NCI-H1417 (cell line): ENCODE data around the gene TANGO2.

Experiments used
- DNase-seq, 3 experiments: peaks; one replicate each; lab custom pipeline; 2025; lab: John Stamatoyannopoulos, UW

TANGO2 gene

DNA sequence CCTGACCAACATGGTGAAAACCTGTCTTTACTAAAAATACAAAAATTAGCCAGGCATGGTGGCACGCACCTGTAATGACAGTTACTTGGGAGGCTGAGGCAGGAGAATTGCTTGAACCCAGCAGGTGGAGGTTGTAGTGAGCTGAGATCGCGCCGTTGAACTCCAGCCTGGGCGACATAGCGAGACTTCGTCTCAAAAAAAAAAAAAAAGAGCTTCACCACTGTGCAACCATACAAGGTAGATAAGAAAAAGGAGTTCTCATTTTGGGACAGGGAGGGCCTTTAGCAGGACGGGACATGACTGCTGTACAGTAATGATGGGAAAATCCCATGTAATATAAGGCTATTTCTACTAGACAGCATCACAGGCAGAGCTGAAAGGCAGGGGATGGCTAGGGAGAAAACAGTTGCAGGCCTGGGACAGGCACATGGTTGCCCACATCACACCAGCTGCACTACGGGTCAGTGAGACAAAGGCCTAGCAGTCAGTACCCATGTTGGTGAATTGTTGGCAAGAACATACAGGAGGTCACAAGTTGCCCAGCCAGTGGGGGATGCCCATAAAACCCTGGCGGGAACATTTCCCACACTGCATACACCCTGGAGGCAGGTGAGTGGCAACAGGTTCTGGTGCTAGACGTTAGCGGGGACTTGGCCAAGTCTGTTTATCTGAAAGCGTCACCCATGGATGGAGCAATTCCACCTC lies 5.4 kb downstream of the TANGO2 start:
- no peak for DNase-seq

DNA sequence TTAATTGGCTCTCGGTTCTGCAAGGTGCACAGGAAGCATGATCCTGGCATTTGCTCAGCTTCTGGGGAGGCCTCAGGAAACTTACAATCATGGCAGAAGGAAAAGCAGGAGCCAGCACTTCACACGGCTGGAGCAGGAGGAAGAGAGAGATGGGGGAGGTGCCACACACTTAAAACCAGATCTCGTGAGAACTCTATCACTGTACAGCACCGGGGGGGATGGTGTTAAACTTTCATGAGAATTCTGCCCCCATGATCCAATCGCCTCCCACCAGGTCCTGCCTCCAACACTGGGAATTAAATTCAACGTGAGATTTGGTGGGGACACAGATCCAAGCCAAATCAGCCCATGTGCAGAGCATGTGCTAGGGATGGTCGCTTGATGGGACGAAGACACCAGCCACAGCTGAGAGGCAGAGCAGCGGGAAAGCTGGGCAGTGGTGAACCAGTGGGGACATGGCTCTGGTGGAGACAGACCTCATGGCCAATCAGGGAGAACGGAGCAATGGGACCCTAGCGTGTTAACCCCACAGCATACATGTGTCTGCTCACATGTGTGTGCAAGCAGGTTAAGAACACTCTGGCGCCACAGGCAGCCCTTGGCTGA lies 6.2 kb downstream of the TANGO2 start:
- no peak for DNase-seq

DNA sequence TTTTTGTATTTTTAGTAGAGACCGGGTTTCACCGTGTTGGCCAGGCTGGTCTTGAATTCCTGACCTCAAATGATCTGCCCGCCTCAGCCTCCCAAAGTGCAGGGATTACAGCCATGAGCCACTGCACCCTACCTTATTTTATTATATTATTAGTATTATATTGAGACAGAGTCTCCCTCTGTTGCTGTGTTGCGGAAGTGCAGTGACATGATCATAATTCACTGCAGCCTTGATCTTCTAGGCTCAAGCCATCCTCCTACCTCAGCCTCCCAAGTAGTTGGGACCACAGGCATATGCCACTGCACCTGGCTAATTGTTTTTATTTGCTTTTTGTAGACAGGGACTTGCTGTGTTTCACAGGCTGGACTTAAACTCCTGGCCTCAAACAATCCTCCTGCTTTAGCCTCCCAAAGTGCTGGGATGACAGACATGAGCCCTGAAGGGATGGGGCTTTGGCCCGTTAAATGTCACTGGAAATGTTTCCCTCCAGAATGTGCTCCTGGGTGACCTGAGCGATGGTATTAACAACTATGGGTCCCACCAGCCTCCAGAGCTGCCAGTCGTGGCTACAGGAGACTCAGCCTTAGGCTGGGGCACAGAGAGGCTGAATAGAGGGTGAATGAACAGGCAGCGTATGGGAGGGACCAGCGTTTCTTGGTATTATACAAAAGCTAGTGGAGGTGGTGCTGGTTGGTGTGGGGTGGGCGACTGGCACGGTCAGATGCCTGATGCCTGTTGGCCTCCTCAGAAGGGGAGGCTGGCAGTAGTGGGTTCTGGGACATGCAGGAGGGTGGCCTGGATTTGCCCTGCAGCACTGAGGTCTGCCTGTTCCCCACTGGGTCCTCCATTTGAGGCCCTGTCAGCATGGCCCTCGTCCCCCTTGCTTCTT lies 7.3 kb downstream of the TANGO2 start:
- peak in 1 of 3 experiments; percentile 25 for DNase-seq

DNA sequence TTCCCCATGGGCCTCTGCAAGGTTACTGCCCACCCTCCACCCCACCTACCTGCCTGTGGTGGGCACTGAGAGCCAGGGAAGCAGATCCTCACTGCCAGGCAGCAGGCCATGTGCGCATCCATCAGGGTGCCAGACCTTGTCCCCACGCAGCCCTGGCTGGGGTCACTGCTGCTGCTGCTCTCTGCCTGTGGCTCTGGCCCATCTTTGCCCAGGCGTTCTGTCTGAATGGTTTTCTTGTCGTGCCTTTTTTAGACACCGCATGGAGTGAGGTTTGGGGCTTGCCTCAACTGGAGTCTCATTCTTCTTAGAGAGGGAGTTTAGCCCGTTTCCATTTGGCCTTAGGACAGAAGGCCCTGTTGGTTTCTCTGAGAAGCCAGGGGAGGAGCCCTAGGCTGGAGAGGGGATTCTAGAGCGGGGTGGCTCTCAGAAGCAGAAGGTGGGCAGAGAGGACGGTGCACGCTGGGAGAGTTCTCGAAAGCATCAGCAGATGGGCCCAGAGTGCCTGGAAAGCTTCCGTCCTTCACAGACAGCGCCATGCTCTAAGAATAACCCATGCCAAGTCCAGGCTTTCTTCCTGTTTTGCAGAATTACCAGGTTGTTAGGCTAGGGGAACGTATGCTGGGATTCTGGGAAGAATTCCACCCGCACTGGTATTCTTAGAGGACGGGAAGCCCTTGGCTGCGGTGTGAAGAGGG lies 8.1 kb downstream of the TANGO2 start:
- DNase-seq: no peak

DNA sequence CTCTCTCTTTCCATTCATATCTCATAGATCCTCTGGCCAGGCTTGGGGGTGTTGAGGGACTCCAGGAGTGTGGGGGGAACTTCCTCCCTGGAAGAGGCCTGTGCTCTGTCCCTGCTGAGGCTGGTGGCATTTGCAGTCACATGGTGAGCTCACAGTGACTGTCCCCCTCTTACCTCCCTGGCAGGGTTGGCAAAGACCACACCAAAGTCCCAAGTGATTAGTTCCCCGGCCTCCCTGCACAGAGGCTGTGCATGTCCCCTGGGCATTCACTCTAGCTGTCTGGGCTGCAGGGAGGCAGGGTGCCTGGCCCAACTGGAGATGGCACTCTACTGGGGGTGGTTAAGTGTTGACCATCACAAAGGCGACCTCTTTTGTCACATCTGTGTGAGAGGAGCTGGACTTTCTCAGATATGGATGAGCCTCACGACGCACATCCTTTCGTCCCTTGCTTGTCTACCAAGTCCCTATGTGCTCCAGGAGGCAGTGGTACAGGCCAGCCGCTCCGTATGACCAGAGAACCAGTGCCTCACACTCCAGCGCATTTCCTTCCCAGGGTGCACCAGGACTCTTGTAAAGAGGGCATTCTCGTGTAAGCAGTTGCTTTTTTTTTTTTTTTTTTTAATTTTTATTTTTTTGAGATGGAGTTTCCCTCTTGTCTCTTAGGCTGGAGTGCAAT lies 8.8 kb downstream of the TANGO2 start:
- no peak for DNase-seq

DNA sequence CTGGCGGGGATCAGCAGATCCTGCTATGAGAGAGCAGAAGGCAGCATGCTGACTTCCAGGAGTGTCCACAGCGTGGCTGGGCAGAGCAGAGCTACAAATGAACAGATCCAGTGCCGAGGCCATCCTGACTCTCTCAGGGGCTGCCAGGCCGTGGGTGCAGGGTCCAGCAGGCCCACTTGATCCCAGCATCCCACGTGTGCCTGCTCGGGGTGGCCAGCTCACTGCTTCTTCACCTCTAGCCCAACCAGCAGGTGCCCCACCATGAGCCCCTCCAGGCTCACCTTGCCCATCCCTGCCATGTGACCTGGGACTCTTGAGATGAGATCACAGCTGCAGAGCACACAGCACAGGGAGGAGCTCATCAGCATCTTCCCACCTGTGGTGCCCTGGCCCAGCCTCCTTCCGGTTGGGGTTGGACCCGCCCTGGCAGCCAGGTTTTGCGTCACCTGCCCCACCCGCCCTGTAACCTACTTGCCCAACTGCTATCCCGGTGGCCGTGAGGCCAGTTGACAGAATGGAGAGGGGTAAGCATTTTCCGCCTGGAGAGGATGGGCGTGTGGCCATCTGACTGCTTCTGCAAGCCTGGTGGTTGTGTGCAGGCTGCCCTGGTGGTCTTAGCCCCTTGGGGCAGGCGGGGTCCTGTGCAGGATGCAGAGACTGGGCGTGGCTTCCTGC lies 11.0 kb downstream of the TANGO2 start:
- peak in 1 of 3 experiments; percentile 6 for DNase-seq

DNA sequence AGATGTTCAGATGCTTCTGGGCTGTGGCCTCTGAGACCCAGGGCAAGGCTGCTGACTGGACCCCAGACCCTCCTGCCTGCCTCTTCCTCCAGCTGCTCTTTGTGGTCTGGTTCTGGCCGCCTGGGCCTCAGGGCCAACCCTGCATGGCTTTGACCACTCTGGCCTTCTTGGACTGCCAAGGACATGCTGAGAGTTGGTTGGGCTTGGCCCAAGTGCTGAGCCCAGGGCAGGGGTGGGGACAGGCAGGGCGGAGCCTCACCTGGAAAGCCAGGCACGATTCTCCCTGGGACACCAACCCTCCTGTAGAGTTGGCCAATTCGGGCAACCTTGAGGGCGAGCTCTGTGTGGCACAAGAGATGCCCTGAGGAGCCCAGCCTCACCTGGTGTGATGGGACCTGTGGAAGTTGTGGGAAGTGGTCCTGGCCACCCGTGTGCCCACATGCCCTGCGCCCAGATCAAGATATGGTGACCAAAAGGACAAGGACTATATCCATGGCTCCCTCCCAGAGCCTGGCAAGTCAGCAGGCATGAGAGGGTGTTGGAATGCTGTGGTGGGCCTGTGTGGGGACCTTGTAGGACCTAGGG lies 11.6 kb downstream of the TANGO2 start:
- DNase-seq: no peak

DNA sequence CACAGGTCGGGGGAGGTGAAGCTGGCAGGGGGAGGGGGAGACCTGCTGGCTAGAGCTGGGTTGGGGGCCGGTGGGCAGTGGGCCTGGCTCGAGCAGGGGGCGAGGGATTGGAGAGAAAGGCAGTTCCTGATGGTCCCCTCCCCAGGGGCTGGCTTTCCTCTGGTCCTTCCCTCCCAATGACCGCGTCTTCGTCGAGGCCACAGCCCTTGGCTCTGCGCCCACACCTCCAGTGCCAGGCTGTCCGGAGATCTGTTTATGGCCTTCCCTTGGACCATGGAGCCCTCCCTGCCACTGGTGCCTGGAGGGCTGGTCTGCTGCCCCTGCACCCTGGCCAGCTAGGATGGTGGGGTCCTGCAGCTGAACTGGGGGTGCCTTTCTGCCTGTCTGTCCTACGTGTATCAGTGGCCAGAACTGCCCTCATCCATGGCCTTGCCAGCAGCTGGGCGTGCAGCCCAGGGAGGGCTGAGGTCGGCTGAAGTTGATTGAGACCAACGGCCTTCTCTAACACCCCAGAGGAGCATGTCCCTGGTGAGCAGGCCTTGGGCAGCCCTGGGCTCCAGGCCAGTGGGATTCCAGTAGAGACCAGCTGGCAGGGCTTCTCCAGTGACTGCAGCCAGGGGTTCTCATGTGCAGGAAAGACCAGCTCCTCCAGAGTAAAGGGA lies 12.3 kb downstream of the TANGO2 start:
- no peak for DNase-seq

DNA sequence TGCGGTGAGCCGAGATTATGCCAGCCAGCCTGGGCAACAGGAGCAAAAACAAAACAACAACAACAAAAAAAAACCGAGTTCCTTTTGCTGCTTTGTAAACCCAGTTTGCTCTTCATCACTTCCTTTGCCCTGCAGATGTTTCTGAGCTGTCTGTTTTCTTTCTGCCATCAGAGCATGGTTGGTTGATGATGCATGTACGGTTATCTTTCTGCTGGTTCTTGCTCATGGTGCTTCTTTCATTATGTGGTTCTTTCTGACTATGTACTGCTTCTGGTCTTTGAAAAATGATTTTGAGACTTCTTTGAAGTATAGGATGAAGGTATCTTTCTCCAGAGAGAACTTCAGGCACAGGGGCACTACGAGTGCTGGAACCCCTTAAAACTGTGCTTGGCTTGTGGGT lies 13.2 kb downstream of the TANGO2 start:
- DNase-seq: no peak

DNA sequence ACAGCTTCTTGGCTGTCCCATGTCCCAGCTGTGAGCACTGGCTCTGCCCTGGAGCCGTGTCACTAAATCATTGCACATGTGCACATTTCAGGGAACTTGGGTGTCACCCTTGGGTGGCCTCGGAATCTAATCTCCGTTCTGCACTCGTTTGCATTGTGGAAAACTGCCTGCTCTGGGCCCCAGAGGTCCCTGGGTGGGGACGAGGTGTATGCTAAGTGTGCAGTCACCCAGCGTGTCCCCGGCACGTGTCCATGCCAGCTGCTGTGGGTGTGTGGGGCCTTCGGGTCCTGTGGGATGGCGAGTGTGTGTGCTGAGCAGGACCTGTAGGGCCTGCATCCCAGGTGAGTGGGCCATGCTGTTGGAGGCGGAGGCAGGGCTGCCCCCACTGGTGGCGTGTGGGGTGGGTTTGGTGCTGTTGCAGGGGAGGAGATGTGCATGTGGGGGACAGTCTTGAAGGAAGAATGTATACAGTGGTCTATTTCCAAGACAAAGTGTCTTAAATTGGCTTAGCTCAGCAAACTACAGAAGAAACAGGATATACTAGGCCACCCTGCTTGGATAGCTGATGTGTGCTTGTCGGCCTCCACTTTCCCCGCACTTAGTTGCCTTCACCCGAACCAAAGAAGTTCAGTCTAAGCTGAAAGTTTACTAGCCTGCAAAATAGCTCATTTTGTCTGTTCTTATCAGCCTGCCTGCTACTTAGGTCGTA lies 14.6 kb downstream of the TANGO2 start:
- no peak for DNase-seq

DNA sequence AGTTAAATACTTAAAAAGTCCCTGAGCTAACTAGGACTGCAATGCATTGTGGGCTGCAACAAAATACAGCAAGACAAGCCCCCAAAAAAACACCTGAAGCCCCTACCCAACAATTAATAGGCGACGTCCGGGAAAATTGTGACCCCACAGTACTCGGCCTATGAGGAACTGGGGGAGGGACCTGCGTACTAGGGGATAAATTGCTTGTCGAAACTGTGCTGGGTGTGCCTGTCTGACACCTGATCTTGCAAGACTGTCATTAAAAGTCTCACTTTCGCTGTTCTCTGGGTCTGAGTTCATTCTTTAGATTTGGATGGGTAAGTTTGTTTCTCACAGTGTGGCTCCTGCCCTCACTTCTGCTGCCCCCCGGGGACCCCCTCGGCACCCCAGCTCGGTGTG lies 15.2 kb downstream of the TANGO2 start:
- no peak for DNase-seq

DNA sequence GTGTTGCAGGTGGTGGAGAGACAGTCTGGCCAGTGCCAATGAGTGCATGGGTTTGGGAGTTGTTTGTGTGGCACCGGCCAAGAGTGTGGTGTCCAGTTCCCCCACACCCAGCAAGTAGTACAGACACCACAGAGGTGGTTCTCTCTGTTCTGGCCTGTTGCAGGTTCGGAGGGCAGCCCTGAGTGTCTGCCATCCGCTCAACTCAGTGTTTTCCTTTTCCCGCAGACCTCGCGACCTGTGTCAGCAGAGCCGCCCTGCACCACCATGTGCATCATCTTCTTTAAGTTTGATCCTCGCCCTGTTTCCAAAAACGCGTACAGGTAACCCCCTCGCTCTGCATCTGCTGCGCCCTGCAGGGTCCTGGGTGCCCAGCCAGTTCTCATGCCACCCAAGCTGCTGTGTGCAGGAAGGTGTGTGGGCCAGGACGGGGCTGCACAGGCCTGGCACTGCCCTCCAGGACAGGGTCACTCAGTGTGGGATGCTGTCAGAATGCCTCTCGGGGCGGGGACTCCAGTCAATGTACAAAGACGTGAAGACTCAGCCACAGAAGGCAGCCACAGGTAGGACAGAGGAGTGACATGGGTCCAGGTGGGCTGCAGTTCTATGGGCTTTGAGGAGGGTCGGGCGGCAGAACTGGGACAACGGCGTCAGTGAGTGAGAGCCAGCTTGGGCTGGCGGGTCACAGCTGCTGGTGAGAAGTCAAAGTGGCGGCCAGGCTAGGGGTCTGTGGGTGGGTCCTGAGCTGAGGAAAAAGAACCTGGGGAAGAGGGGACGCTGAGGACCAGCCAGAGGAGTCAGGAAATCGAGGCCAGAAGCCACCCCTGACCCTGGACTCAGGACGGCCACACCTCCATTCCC lies 15.9 kb downstream of the TANGO2 start:
- no peak for DNase-seq

DNA sequence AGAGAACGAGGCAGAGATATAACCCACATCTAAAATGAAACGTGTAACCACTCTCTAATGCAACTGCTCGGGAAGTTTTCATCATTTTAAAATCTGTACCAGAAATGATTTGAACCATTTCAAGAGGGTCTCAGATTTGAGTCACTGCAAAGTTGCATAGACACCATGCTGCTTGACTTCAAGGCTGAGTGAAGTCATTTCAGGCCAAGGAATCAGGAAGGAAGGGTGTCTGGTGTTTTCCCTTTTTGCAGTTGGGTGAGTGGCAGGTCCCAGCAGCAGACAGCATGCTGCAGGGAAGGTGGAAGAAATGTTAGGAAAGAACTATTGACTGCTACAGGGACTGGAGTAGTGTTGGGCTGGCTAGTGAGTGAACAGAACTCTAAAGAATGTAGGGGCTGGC lies 16.5 kb downstream of the TANGO2 start:
- no peak for DNase-seq

DNA sequence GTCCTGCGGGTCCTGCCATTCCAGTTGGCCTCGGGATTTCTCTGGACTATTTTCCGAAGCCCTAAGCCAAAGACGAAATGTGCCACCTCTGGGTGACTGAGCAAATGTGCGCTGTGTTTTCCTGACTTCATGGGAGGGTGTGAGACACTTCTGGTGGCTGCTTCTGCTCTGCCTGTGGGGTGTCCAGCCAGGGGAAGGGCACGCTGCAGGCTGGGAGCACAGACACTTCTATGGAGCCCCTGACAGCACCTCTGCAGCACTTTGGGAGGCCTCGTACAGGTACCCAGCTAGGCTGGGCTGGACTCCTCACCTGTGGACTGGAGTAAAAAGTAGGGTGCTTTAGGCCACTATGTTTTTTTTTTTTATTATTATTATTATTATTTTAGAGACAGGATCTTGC lies 17.7 kb downstream of the TANGO2 start:
- DNase-seq: no peak

DNA sequence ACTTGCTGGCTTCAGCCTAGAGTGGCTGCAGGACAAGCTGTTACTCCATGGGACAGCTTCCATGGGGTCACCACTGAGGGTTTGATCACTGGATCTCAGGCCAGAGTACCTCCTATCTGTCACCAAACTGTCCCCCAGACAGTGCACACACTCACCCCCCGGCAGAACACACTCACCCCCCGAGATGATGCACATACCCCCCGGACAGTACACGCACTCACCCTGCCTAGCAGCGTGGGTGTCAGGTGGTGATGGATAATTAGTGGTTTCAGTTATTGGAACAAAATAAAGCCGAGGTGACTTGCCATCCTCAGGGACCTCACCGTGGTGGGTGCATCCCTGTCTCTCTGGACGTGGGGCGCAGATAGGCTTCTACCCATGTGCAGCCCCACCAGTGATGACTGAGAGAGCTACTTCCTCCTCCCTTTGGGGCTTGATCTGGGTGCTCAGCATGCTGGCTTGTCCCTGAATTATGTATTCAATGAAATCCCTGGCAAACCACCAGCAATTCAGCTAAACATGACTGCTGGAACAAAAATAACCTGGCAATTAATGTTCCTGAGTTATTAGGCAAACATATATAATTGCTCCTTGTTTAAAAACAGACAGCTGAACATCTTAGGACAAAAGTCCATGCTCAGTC lies 18.9 kb downstream of the TANGO2 start:
- DNase-seq: peak in 2 of 3 experiments; percentile 60 to 84

DNA sequence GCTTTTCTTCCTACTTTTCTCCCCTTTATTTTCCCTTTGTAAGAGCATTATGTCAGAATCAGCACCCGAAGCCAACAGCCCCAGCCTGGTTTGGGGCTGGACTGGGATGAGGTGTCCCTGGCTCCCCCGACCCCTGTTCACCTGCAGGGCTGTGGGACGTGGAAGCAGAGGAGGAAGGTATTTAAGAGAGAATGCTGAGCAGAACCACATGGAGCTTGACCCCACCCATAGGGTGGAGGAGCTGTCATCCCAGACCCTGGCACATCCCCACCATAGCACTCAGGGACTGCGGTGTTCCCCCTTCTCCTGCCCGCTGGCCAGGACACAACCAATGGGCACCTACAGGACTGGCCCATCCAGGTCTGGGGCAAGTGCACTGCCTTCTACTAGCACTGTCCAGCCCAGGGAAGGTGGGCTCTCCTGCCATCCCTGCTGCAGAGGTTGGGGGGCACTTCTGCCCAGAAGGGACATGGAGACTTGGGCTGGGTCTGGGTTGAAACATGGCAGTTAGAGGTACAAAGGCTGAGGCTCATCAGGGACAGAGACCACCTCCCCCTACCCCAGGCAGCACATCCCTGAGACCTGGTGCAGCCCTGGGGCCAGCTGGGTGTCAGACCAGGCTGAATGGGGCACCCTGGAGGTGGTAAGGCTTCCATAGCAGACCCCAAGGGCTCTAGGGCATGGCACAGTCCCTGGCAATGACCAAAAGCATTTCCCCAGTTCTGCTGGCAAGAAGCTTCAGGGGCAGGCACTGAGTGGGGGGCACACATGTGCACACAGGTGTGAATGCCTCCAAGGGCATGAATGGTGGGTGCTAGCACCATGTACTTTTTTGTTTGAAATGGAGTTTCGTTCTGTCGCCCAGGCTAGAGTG lies 19.7 kb downstream of the TANGO2 start:
- peak in 1 of 3 experiments; percentile 18 for DNase-seq
